ENCODE data around the gene NTM.

The NTM gene

GRCh38 chr11:131653260-131653659 lies 282.8 kb downstream of the NTM start:
- DNase-seq = no peak

GRCh38 chr11:131654849-131655248 lies 284.4 kb downstream of the NTM start:
- no peak for DNase-seq

- no peak for DNase-seq
Measured at GRCh38 chr11:131656179-131656838, 285.9 kb downstream of the NTM start.

- DNase-seq = no peak
Measured at GRCh38 chr11:131656839-131657211, 286.4 kb downstream of the NTM start.

- DNase-seq = no peak
Measured at GRCh38 chr11:131658414-131658813, 288.0 kb downstream of the NTM start.

- DNase-seq = no peak
Measured at GRCh38 chr11:131658952-131659351, 288.5 kb downstream of the NTM start.

- no peak for DNase-seq
Measured at GRCh38 chr11:131659931-131660330, 289.5 kb downstream of the NTM start.

- no peak for DNase-seq
Measured at GRCh38 chr11:131661132-131661531, 290.7 kb downstream of the NTM start.

- no peak for DNase-seq
Measured at GRCh38 chr11:131662317-131662972, 292.0 kb downstream of the NTM start.

GRCh38 chr11:131662993-131663392 lies 292.6 kb downstream of the NTM start:
- no peak for DNase-seq

- DNase-seq = no peak
Measured at GRCh38 chr11:131663405-131664200, 293.2 kb downstream of the NTM start.

GRCh38 chr11:131664293-131664692 lies 293.9 kb downstream of the NTM start:
- DNase-seq = no peak

- DNase-seq = no peak
Measured at GRCh38 chr11:131664816-131665215, 294.4 kb downstream of the NTM start.

GRCh38 chr11:131665344-131665968 lies 295.0 kb downstream of the NTM start:
- DNase-seq = no peak

- DNase-seq = no peak
Measured at GRCh38 chr11:131666006-131666405, 295.6 kb downstream of the NTM start.

GRCh38 chr11:131666617-131667016 lies 296.2 kb downstream of the NTM start:
- DNase-seq = no peak

GRCh38 chr11:131667566-131667965 lies 297.2 kb downstream of the NTM start:
- no peak for DNase-seq

- peak; percentile 57 for DNase-seq
Measured at GRCh38 chr11:131668500-131669400, 298.3 kb downstream of the NTM start.

GRCh38 chr11:131669401-131669780 lies 299.0 kb downstream of the NTM start:
- no peak for DNase-seq

GRCh38 chr11:131670876-131671275 lies 300.5 kb downstream of the NTM start:
- no peak for DNase-seq

- no peak for DNase-seq
Measured at GRCh38 chr11:131671320-131671719, 300.9 kb downstream of the NTM start.

GRCh38 chr11:131671734-131672133 lies 301.3 kb downstream of the NTM start:
- no peak for DNase-seq

GRCh38 chr11:131672191-131672590 lies 301.8 kb downstream of the NTM start:
- no peak for DNase-seq

Measured in OCI-M1 (cell line).